ENCODE measurements around the gene KCNA3.

GRCh38 chr1:110663241-110663640 lies 11.5 kb downstream of the KCNA3 start:
- TF ChIP-seq CTCF (IDR thresholded peaks at IDR 0.05), result no peak
- TF ChIP-seq POLR2A (IDR thresholded peaks at IDR 0.05), result no peak

All from testis (tissue), 2 donors.